HepG2 (cell line): ENCODE measurements around the gene CRTC2. TPM values are rescaled to one million over a fixed set of nuclear protein-coding genes. Genes with fewer than 3 reads are reported as not detected.

Source experiments
- AGO2 ChIP-seq: fragments of 200-400 bp; formaldehyde crosslinking; optimal IDR thresholded peaks from 2 replicates; pipeline ENCODE3; 2017; ENCODE audit warnings: mild to moderate bottlenecking, low read depth, low read length, moderate library complexity
- AHR ChIP-seq: IDR thresholded peaks from 2 replicates; pipeline ENCODE4 v1.6.1; 2018; ENCODE audit warnings: missing genetic modification reagents, missing compliant biosample characterization
- ASH2L ChIP-seq: fragments of 300-600, 200-600 bp; sonication (generic); IDR thresholded peaks from 2 replicates; pipeline ENCODE4 v1.7.0; 2017; ENCODE audit warnings: low read depth, mild to moderate bottlenecking, moderate library complexity, mixed read lengths, low read length; ENCODE audit not compliant: insufficient read length
- CCDC6 ChIP-seq: sonication (generic); formaldehyde crosslinking; IDR thresholded peaks from 2 replicates; pipeline ENCODE4 v1.8.1; 2022; ENCODE audit warnings: mild to moderate bottlenecking, missing genetic modification reagents, moderate library complexity
- FOXO1 ChIP-seq: sonication (generic); formaldehyde crosslinking; IDR thresholded peaks from 2 replicates; pipeline ENCODE4 v1.4.0; 2020; ENCODE audit warnings: missing genetic modification reagents
- GABPA ChIP-seq, 2 experiments: IDR thresholded peaks; 2 replicates each; pipeline ENCODE4 v1.6.1; 2011 to 2016; ENCODE audit warnings: low read depth in 2 of 2, low read length in 1 of 2, missing biosample characterization in 1 of 2, missing genetic modification characterization in 1 of 2
- HOXA3 ChIP-seq: sonication (generic); formaldehyde crosslinking; IDR thresholded peaks from 2 replicates; pipeline ENCODE4 v1.5.0; 2020; ENCODE audit warnings: missing genetic modification reagents
- IRF2 ChIP-seq: IDR thresholded peaks from 2 replicates; pipeline ENCODE4 v1.6.1; 2018; ENCODE audit warnings: missing genetic modification reagents, missing compliant biosample characterization
- KLF11 ChIP-seq: IDR thresholded peaks from 2 replicates; pipeline ENCODE4 v1.6.1; 2016; ENCODE audit warnings: missing compliant biosample characterization
- MXD3 ChIP-seq: IDR thresholded peaks from 2 replicates; pipeline ENCODE4 v1.6.1; 2016; ENCODE audit warnings: mild to moderate bottlenecking, missing biosample characterization, missing genetic modification reagents
- NAIF1 ChIP-seq: sonication (generic); formaldehyde crosslinking; IDR thresholded peaks from 2 replicates; pipeline ENCODE4 v1.5.0; 2020; ENCODE audit warnings: mild to moderate bottlenecking, missing genetic modification reagents, borderline replicate concordance
- PREB ChIP-seq: sonication (generic); formaldehyde crosslinking; IDR thresholded peaks from 2 replicates; pipeline ENCODE4 v1.4.0; 2020; ENCODE audit warnings: missing genetic modification reagents
- PRMT3 ChIP-seq: sonication (generic); formaldehyde crosslinking; IDR thresholded peaks from 2 replicates; pipeline ENCODE4 v1.8.1; 2022; ENCODE audit warnings: low read depth, mild to moderate bottlenecking, moderate library complexity, missing genetic modification reagents, borderline replicate concordance
- RXRB ChIP-seq: IDR thresholded peaks from 2 replicates; pipeline ENCODE4 v1.6.1; 2016; ENCODE audit warnings: borderline replicate concordance, missing genetic modification reagents, missing compliant biosample characterization
- SP4 ChIP-seq: sonication (generic); formaldehyde crosslinking; IDR thresholded peaks from 2 replicates; pipeline ENCODE4 v1.8.1; 2023; ENCODE audit warnings: mild to moderate bottlenecking, missing genetic modification reagents
- TGIF2 ChIP-seq: IDR thresholded peaks from 2 replicates; pipeline ENCODE4 v1.6.1; 2016; ENCODE audit warnings: control low read depth, missing compliant biosample characterization
- YY1 ChIP-seq: IDR thresholded peaks from 2 replicates; pipeline ENCODE4 v1.6.1; 2011; ENCODE audit warnings: low read length, low read depth, moderate library complexity, mild to moderate bottlenecking; ENCODE audit not compliant: insufficient read depth, insufficient replicate concordance
- ZBTB44 ChIP-seq: sonication (generic); formaldehyde crosslinking; IDR thresholded peaks from 2 replicates; pipeline ENCODE4 v1.4.0; 2020; ENCODE audit warnings: missing genetic modification reagents
- ZNF138 ChIP-seq: sonication (generic); formaldehyde crosslinking; IDR thresholded peaks from 2 replicates; pipeline ENCODE4 v1.5.0; 2020; ENCODE audit warnings: mild to moderate bottlenecking, low read depth, missing genetic modification reagents
- ZNF160 ChIP-seq: sonication (generic); formaldehyde crosslinking; IDR thresholded peaks from 2 replicates; pipeline ENCODE4 v1.8.0; 2022; ENCODE audit warnings: mild to moderate bottlenecking, inconsistent platforms, missing genetic modification reagents
- ZNF414 ChIP-seq: sonication (generic); formaldehyde crosslinking; IDR thresholded peaks from 2 replicates; pipeline ENCODE4 v1.5.0; 2020; ENCODE audit warnings: missing genetic modification reagents
- ZNF430 ChIP-seq: sonication (generic); formaldehyde crosslinking; IDR thresholded peaks from 2 replicates; pipeline ENCODE4 v1.9.0; 2021; ENCODE audit warnings: mild to moderate bottlenecking, missing genetic modification reagents
- ZNF788 ChIP-seq: sonication (generic); formaldehyde crosslinking; IDR thresholded peaks from 2 replicates; pipeline ENCODE4 v1.5.0; 2020; ENCODE audit warnings: mild to moderate bottlenecking, missing genetic modification reagents, borderline replicate concordance
- ZNF850 ChIP-seq: sonication (generic); formaldehyde crosslinking; conservative IDR thresholded peaks from 2 replicates; pipeline ENCODE4 v1.9.0; 2021; ENCODE audit warnings: mild to moderate bottlenecking, missing genetic modification reagents
- polyA plus RNA-seq, 8 experiments: library from polyadenylated mRNA; depleted of rRNA in 3 of 8; stranded (reverse) in 7 of 8; unstranded in 1 of 8; fragments of >200 nt; fragmentation: Illumina TruSeq in 4 of 8; extraction: Trizol in 4 of 8; gene quantifications; 2 replicates each; pipeline versions ENCODE4 v1.2.1 to v1.2.3, GENCODE V29; 2011 to 2016; ENCODE audit warnings: low read depth in 4 of 8, missing spikeins in 1 of 8, mixed read lengths in 1 of 8; ENCODE audit not compliant: insufficient read depth in 1 of 8
- total RNA-seq, 5 experiments: library from RNA; depleted of rRNA; stranded (reverse); fragments of >200 nt; fragmentation: Illumina TruSeq; extraction: Trizol; gene quantifications; 2 replicates each; pipeline ENCODE4 v1.2.3, GENCODE V29; 2016; ENCODE audit warnings: low read depth in 1 of 5

Gene CRTC2
- total and polyA plus RNA-seq, 2 of the 13 experiments (the other 11 are each of a cell fraction or from before 2014, with no cell fraction given), result 6.1 to 26.7 TPM

- TF ChIP-seq TGIF2 (CRISPR knock-in tag), result 0 out of 2 replicates have a peak, but pooled peaks have one; percentile 54
- TF ChIP-seq SP4 (CRISPR knock-in tag), result peak; percentile 59; the same call in 1 of the 2 replicates
- peak; percentile 56; the same call in 1 of the 2 replicates for TF ChIP-seq NAIF1
- peak; percentile 47; the same call in 1 of the 2 replicates for TF ChIP-seq CCDC6 (CRISPR knock-in tag)
- TF ChIP-seq HOXA3, result peak; percentile 59
- TF ChIP-seq ZBTB44 (CRISPR knock-in tag), result no peak
- 0 out of 2 replicates have a peak, but pooled peaks have one; percentile 35 for TF ChIP-seq ZNF788 (CRISPR knock-in tag)
- 0 out of 2 replicates have a peak, but pooled peaks have one; percentile 4 for TF ChIP-seq ZNF160 (CRISPR knock-in tag)
- TF ChIP-seq FOXO1 (CRISPR knock-in tag), result peak; percentile 21; the same call in 1 of the 2 replicates
- TF ChIP-seq IRF2 (CRISPR knock-in tag), result peak; percentile 13; the same call in 1 of the 2 replicates
- no peak for TF ChIP-seq PRMT3 (CRISPR knock-in tag)
- 0 out of 2 replicates have a peak, but pooled peaks have one; percentile 50 for TF ChIP-seq ZNF414 (CRISPR knock-in tag)
- peak; percentile 40; the same call in 1 of the 2 replicates for TF ChIP-seq RXRB (CRISPR knock-in tag)
- peak; percentile 56 for TF ChIP-seq GABPA (IDR thresholded peaks at IDR 0.05; ENCODE audit: low read depth, low read length)
- TF ChIP-seq GABPA (CRISPR knock-in tag; IDR thresholded peaks at IDR 0.05; ENCODE audit: low read depth), result peak; percentile 82
- TF ChIP-seq ZNF138 (CRISPR knock-in tag), result 0 out of 2 replicates have a peak, but pooled peaks have one; percentile 57
- TF ChIP-seq KLF11 (CRISPR knock-in tag), result no peak
- 0 out of 2 replicates have a peak, but pooled peaks have one; percentile 63 for TF ChIP-seq AHR (CRISPR knock-in tag)
- 0 out of 2 replicates have a peak, but pooled peaks have one; percentile 54 for TF ChIP-seq PREB (CRISPR knock-in tag)
- TF ChIP-seq ZNF430 (CRISPR knock-in tag), result no peak; the same call in 1 of the 2 replicates
- TF ChIP-seq YY1, result peak; percentile 72
- peak; percentile 46 for TF ChIP-seq AGO2
- TF ChIP-seq ZNF850 (CRISPR knock-in tag), result no peak
- peak; percentile 42 for TF ChIP-seq ASH2L
- peak; percentile 22; the same call in 1 of the 2 replicates for TF ChIP-seq MXD3 (CRISPR knock-in tag)
These were observed 4.8 kb upstream of the CRTC2 start, which contains the start of gene SLC39A1 (continued) for GRCh38 chr1:153963030-153963849.
